Effector CD4-positive, alpha-beta T cell (primary cell): ENCODE data around the gene MRTFB.
"Not testable (repeated sequence)": the region's sequence is repeated elsewhere in the genome, so short reads cannot be mapped to it uniquely, and the experiment has no call there.

Experiments used
- DNase-seq: peaks from one replicate; pipeline ENCODE4 v3.0.0-alpha.2; 2020

The MRTFB gene

GRCh38 chr16:14109077-14109775 lies 38.1 kb downstream of the MRTFB start:
- DNase-seq: no peak

- no peak for DNase-seq
Measured at GRCh38 chr16:14109782-14110727, 38.9 kb downstream of the MRTFB start.

GRCh38 chr16:14110728-14111251 lies 39.7 kb downstream of the MRTFB start:
- DNase-seq: no peak

GRCh38 chr16:14111713-14112538 lies 40.8 kb downstream of the MRTFB start:
- DNase-seq: no peak

- DNase-seq: no peak
Measured at GRCh38 chr16:14112539-14112856, 41.4 kb downstream of the MRTFB start.

GRCh38 chr16:14113344-14113743 lies 42.2 kb downstream of the MRTFB start:
- no peak for DNase-seq

- DNase-seq: no peak
Measured at GRCh38 chr16:14117051-14117450, 45.9 kb downstream of the MRTFB start.

- no peak for DNase-seq
Measured at GRCh38 chr16:14119799-14120198, 48.7 kb downstream of the MRTFB start.

GRCh38 chr16:14120335-14120734 lies 49.2 kb downstream of the MRTFB start:
- no peak for DNase-seq

GRCh38 chr16:14121142-14121541 lies 50.0 kb downstream of the MRTFB start:
- DNase-seq: no peak

- DNase-seq: no peak
Measured at GRCh38 chr16:14121872-14122271, 50.8 kb downstream of the MRTFB start.

- DNase-seq: not testable (repeated sequence)
Measured at GRCh38 chr16:14122430-14122829, 51.3 kb downstream of the MRTFB start.

GRCh38 chr16:14125000-14125681 lies 54.0 kb downstream of the MRTFB start:
- DNase-seq: no peak

GRCh38 chr16:14125708-14126107 lies 54.6 kb downstream of the MRTFB start:
- DNase-seq: no peak

GRCh38 chr16:14128097-14128496 lies 57.0 kb downstream of the MRTFB start:
- no peak for DNase-seq

- no peak for DNase-seq
Measured at GRCh38 chr16:14129502-14129901, 58.4 kb downstream of the MRTFB start.

- DNase-seq: no peak
Measured at GRCh38 chr16:14131774-14132695, 60.9 kb downstream of the MRTFB start.

- DNase-seq: no peak
Measured at GRCh38 chr16:14132696-14133048, 61.6 kb downstream of the MRTFB start.

- no peak for DNase-seq
Measured at GRCh38 chr16:14133907-14134306, 62.8 kb downstream of the MRTFB start.

GRCh38 chr16:14135704-14136103 lies 64.6 kb downstream of the MRTFB start:
- DNase-seq: no peak

- no peak for DNase-seq
Measured at GRCh38 chr16:14139872-14140271, 68.8 kb downstream of the MRTFB start.
